Effector CD8-positive, alpha-beta T cell (primary cell): ENCODE data around the gene GH1.
"Not testable (repeated sequence)": the region's sequence is repeated elsewhere in the genome, so short reads cannot be mapped to it uniquely, and the experiment has no call there.

Experiments used
- DNase-seq: peaks from one replicate; lab custom pipeline; 2025; lab: John Stamatoyannopoulos, UW
- total RNA-seq, 4 experiments: gene quantifications; one replicate each; lab custom pipeline; 2026; lab: John Stamatoyannopoulos, UW

GH1 gene
- total RNA-seq, result 0 reads per million in 4 experiments

- not testable (repeated sequence) for DNase-seq
Measured at GRCh38 chr17:63918789-63919305, at the start of gene GH1. Gene GH1, minus strand, starts transcription at chr17:63918839. Its CDS starts 63 bp downstream, at chr17:63918776.

DNA sequence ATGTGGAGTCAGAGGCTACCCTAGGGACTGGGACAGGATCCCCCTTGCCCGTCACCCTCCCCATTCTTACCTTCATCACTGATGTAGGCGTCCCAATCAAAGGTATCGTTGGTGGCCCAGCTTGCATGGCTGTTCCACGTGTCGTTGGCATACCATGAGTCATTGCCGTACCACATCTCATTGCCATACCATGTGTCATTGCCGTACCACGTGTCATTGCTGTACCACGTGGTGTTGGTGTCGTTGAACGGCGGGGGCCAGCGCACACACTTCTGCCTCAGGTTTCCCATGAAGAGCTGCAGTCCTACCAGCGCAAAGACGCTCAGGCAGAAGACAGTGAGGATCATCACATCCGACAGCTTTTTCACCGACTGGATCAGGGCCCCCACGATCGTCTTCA is 49.3 kb upstream of the GH1 start:
- DNase-seq, result no peak

GRCh38 chr17:63966646-63967264 is 48.1 kb upstream of the GH1 start:
- DNase-seq, result no peak

DNA sequence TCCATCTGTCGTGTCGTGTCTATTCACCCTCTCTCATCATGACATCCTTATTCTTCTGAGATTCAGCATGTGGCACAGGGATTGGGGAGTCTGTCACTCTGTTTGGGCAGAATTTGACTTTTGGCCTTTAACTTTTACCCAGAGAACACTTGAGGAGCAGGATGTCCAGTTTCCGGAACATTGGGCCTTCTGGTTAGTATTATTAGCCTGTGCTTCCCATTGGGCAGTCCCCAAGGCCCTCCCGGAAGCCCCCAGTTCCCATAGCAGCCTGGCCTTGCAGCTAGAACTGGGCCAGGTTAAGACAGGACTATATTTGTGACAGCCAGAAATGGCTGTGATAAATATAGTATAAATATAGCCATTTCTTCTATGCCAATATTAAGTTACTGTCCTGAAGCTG is 44.5 kb upstream of the GH1 start:
- DNase-seq, result no peak

- DNase-seq, result no peak
Measured at GRCh38 chr17:63962298-63962744, 43.7 kb upstream of the GH1 start.

- peak; percentile 19 for DNase-seq
Measured at GRCh38 chr17:63961355-63962212, 42.9 kb upstream of the GH1 start.

DNA sequence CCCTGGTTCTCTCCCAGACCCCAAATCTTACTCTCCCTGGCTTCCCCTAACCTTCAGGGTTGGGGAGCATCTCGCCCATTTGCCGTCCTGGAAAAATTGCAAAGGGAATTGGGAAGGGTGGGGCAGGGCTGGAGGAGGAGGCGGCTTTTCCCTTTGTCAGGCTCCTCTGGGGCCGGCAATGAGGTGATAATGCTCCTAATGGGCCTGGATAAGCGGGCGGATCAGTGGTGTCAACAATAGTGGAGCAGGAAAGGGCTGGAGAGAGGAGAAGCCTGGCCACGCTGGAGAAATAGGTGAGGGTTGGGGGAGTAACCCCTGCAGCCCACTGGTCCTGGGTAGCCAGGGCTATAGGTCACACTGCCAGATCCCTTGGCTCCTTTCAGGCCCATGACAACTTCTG is 41.8 kb upstream of the GH1 start:
- no peak for DNase-seq

- DNase-seq, result no peak
Measured at GRCh38 chr17:63960006-63960405, 41.4 kb upstream of the GH1 start.

GRCh38 chr17:63956296-63956920 is 37.8 kb upstream of the GH1 start:
- no peak for DNase-seq

GRCh38 chr17:63955791-63956190 is 37.2 kb upstream of the GH1 start:
- no peak for DNase-seq

GRCh38 chr17:63955232-63955631 is 36.6 kb upstream of the GH1 start:
- DNase-seq, result no peak

DNA sequence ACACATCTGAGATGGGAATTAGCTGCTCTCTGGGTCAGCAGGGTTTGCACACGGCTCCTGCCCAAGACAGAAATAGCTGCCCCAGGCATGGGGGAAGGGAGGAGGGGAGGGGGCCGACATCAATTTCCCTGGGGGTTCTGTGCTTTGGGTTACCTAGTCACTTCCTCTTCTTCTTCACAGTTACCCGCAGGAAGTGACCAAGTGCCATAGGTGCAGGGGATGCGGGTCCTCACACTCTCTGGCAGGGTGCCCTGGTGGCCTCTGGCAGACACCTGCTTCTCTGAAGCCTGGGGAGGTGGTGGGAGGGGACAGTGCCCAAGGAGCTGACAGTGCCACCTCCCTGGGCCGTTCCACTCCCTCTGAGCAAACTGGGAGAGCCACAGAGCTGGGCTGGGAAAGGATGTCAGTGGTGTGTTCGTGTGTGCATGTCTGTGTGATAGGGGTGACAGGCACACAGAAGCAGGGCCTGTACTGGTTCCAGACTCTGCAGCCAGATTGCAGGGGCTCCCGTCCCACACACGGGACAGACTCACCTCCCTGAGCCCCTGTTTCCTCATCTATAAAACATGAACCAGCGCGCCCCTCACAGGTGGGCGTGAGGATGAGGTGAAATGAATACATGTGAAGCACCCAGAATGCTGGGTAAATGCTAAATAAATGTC is 35.9 kb upstream of the GH1 start:
- DNase-seq, result peak; percentile 9

- DNase-seq, result no peak
Measured at GRCh38 chr17:63950940-63951907, 32.6 kb upstream of the GH1 start.

DNA sequence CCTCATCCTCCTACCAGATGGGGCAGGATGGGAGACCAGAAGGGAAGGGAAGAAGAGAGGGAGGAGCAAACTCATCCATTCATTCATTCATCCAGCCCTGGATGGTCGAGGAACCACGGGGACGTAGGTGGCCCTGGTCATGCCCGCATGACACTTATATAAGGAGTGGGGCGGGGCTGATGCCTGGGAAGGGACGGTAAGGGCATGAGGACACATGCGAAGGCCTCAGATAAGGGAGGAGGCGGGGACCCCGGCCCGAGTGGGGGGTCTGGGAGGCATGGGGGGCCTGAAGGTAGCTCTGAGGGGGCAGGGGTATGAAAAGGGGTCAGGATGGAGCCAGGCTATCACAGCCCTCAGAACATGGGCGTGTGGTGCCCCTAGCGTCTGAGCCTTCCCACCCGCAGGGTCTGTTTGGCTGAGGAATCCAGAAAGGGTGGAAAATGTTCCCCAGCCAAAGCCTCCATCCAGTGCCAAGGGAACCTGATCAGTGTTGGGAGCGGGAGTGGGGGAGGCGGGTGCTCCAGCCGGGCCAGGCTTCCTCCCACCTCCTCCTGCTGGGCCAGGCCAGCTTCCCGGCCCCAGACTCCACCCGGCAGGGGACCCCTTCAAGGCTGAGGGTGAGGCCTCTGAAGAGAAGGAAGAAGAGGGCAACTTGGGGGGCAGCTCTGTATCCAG is 31.1 kb upstream of the GH1 start:
- no peak for DNase-seq

DNA sequence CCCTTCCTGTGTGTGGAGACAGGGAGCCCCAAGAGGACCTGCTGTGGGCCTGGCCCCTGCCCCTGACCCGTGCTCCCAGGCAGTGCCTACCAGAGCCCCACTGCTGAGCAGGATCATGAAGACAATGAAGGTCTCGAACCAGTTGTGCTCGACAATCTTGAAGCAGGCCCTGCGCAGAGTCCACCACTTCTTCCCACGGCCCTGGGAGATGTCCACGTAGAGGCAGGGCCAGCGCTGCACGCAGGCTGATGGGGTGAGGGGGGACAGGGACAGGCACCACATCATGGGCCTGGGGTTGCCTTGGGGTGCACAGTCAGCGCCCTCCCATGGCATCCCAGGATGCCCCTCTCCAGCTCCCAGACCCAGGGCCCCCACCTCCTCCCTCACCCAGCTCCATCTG is 29.9 kb upstream of the GH1 start:
- DNase-seq, result no peak

GRCh38 chr17:63947711-63948330 is 29.2 kb upstream of the GH1 start:
- no peak for DNase-seq

GRCh38 chr17:63946440-63947363 is 28.1 kb upstream of the GH1 start:
- DNase-seq, result peak; percentile 31

GRCh38 chr17:63945784-63946439 is 27.3 kb upstream of the GH1 start:
- DNase-seq, result no peak
